ENCODE data around the gene EPS8. TPM values are rescaled to one million over a fixed set of nuclear protein-coding genes. Genes with fewer than 3 reads are reported as not detected.

Gene EPS8
- total RNA-seq, 2 donors from 2014 or later: 6.7 to 8.1 TPM

DNA sequence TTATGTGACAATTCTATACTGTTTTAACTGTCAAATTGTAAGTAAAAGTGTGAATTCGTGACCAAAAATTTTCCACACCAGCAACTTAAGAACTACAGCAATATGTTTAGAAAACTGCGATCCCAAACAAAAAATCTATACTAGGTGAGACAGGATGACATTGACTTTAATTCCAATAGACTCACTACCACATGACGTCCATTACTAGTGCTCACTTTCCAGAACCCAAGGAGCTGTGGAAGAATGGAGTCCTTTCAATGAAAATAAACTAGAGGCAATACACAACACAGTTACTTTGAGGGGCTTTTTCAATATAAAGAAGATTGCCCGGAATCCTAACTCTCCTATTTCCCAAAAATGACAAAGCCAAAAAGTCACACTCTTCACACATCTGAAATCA lies 1.4 kb downstream of the EPS8 start:
- H3K36me3 ChIP-seq (ENCODE audit: control insufficient read depth, insufficient read depth, low read length): no peaks in the 10 kb centered on the region
- Mint-ChIP-seq H3K27ac (no peak overlapping the region), H3K36me3 (ENCODE audit: low read depth) (no peaks in the 10 kb centered on the region), H3K4me1 (peaks cover 14% of the 10 kb centered on the region), H3K27me3 (ENCODE audit: insufficient read depth) (peaks cover 55% of the 10 kb centered on the region), H3K4me3 (peak overlapping the region; percentile 66), H3K9me3 (no peaks in the 10 kb centered on the region)
- TF ChIP-seq, protein P1, sequence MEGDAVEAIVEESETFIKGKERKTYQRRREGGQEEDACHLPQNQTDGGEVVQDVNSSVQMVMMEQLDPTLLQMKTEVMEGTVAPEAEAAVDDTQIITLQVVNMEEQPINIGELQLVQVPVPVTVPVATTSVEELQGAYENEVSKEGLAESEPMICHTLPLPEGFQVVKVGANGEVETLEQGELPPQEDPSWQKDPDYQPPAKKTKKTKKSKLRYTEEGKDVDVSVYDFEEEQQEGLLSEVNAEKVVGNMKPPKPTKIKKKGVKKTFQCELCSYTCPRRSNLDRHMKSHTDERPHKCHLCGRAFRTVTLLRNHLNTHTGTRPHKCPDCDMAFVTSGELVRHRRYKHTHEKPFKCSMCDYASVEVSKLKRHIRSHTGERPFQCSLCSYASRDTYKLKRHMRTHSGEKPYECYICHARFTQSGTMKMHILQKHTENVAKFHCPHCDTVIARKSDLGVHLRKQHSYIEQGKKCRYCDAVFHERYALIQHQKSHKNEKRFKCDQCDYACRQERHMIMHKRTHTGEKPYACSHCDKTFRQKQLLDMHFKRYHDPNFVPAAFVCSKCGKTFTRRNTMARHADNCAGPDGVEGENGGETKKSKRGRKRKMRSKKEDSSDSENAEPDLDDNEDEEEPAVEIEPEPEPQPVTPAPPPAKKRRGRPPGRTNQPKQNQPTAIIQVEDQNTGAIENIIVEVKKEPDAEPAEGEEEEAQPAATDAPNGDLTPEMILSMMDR (conservative IDR thresholded peaks at IDR 0.05): no peak
- peaks cover 59% of the 10 kb centered on the region for H3K27me3 ChIP-seq (ENCODE audit: control insufficient read depth, insufficient read depth, low read length, poor library complexity, severe bottlenecking)
- H3K27ac ChIP-seq (ENCODE audit: low read depth, low read length): no peak overlapping the region
- H3K9me3 ChIP-seq (ENCODE audit: control insufficient read depth, low read length): no peaks in the 10 kb centered on the region
- DNase-seq: no peak
- no peak overlapping the region for H3K9ac ChIP-seq (ENCODE audit: extremely low read depth, low read length, poor library complexity, severe bottlenecking)
- H3K4me3 ChIP-seq (ENCODE audit: low read length): peak overlapping the region; percentile 91
- H3K4me1 ChIP-seq (ENCODE audit: control insufficient read depth, insufficient read depth, low read length): no peaks in the 10 kb centered on the region
- WGBS, 2 experiments (ENCODE audit: insufficient coverage in 1 of 2, insufficient read length in 1 of 2): 79 to 86% methylated on average over 2 to 3 of the region's 4 CpGs

DNA sequence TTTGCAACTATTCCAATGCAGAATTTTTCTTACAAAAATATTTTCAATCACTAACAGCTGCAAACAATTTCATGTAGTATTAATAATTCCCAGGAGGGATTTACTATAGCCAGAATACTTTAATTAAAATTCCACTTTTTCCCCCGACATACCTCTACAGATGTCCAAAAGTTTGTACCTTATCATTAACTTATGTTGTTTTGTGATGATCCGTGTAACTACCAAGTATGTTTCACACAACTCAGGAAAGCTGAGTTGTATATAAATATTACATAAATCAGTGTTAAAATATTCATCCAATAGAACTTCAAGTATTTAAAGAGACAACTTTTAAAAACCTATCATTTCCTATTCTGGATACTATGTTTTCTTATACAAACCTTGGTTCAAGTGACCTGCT lies 2.4 kb downstream of the EPS8 start:
- peaks cover 15% of the 10 kb centered on the region for H3K4me1 Mint-ChIP-seq
- Histone ChIP-seq H3K27me3 (ENCODE audit: control insufficient read depth, insufficient read depth, low read length, poor library complexity, severe bottlenecking) (peaks cover 50% of the 10 kb centered on the region), H3K9me3 (ENCODE audit: control insufficient read depth, low read length) (no peaks in the 10 kb centered on the region), H3K4me3 (ENCODE audit: low read length) (no peak overlapping the region), H3K27ac (ENCODE audit: low read depth, low read length) (no peak overlapping the region), H3K4me1 (ENCODE audit: control insufficient read depth, insufficient read depth, low read length) (peaks cover under 1% of the 10 kb centered on the region), H3K9ac (ENCODE audit: extremely low read depth, low read length, poor library complexity, severe bottlenecking) (no peak overlapping the region), H3K36me3 (ENCODE audit: control insufficient read depth, insufficient read depth, low read length) (no peaks in the 10 kb centered on the region)
- TF ChIP-seq, protein P1 (conservative IDR thresholded peaks at IDR 0.05): no peak
- H3K4me3 Mint-ChIP-seq: no peak overlapping the region
- H3K27me3 Mint-ChIP-seq (ENCODE audit: insufficient read depth): peaks cover 45% of the 10 kb centered on the region
- H3K27ac Mint-ChIP-seq: no peak overlapping the region
- no peaks in the 10 kb centered on the region for H3K36me3 Mint-ChIP-seq (ENCODE audit: low read depth)
- WGBS, 2 experiments (ENCODE audit: insufficient coverage in 1 of 2, insufficient read length in 1 of 2): 100% methylated on average over 1 of the region's 2 CpGs; no CpG with 5 or more reads in 1 of the 2 experiments
- no peak for DNase-seq
- no peaks in the 10 kb centered on the region for H3K9me3 Mint-ChIP-seq

DNA sequence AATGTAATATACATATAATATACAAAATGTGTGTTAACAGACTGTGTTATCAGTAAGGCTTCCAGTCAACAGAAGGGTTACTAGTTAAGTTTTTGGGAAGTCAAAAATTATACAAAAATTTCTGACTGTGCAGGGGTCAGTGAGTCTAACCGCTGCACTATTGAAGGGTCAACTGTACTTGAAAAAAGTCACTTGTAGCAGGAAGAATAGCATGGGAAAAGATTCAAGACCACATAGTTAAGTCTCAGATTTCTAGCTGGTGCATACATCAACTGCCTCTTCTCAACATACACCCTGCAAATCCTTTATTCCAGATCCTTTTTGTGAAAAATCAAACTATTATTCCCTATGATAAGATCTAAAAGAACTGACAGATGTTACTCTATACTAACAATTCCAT lies 5.9 kb downstream of the EPS8 start:
- Mint-ChIP-seq H3K9me3 (no peaks in the 10 kb centered on the region), H3K36me3 (ENCODE audit: low read depth) (no peaks in the 10 kb centered on the region), H3K27ac (no peak overlapping the region), H3K4me1 (peaks cover 23% of the 10 kb centered on the region), H3K27me3 (ENCODE audit: insufficient read depth) (peaks cover 20% of the 10 kb centered on the region), H3K4me3 (no peak overlapping the region)
- H3K9ac ChIP-seq (ENCODE audit: extremely low read depth, low read length, poor library complexity, severe bottlenecking): no peak overlapping the region
- DNase-seq: no peak
- TF ChIP-seq, protein P1 (conservative IDR thresholded peaks at IDR 0.05): no peak
- no peak overlapping the region for H3K27ac ChIP-seq (ENCODE audit: low read depth, low read length)
- H3K36me3 ChIP-seq (ENCODE audit: control insufficient read depth, insufficient read depth, low read length): no peaks in the 10 kb centered on the region
- H3K4me3 ChIP-seq (ENCODE audit: low read length): no peak overlapping the region
- no peaks in the 10 kb centered on the region for H3K9me3 ChIP-seq (ENCODE audit: control insufficient read depth, low read length)
- peaks cover 24% of the 10 kb centered on the region for H3K27me3 ChIP-seq (ENCODE audit: control insufficient read depth, insufficient read depth, low read length, poor library complexity, severe bottlenecking)
- H3K4me1 ChIP-seq (ENCODE audit: control insufficient read depth, insufficient read depth, low read length): peaks cover 10% of the 10 kb centered on the region
- WGBS, 2 experiments (ENCODE audit: insufficient coverage in 1 of 2, insufficient read length in 1 of 2): 96% methylated on average over 1 of the region's 1 CpG; no CpG with 5 or more reads in 1 of the 2 experiments

Measured in endodermal cell (in vitro differentiated cells).